COLO829 (cell line): Measurements from ENCODE around the gene CDC42EP2.

Experiments used
- DNase-seq: peaks from one replicate; pipeline ENCODE4 v3.0.0; 2012; ENCODE audit warnings: low spot score

The CDC42EP2 gene

GRCh38 chr11:65298131-65298535 is 16.5 kb upstream of the CDC42EP2 start:
- no peak for DNase-seq

GRCh38 chr11:65298655-65299179 is 15.9 kb upstream of the CDC42EP2 start:
- DNase-seq, result no peak

GRCh38 chr11:65300621-65301275 is 13.9 kb upstream of the CDC42EP2 start:
- no peak for DNase-seq

- DNase-seq, result no peak
Measured at GRCh38 chr11:65301491-65302329, 13.0 kb upstream of the CDC42EP2 start.

- DNase-seq, result no peak
Measured at GRCh38 chr11:65303555-65303954, 11.1 kb upstream of the CDC42EP2 start.

- DNase-seq, result no peak
Measured at GRCh38 chr11:65304110-65304509, 10.6 kb upstream of the CDC42EP2 start.

- DNase-seq, result no peak
Measured at GRCh38 chr11:65304613-65305012, 10.1 kb upstream of the CDC42EP2 start.

- DNase-seq, result no peak
Measured at GRCh38 chr11:65305501-65306268, 9.0 kb upstream of the CDC42EP2 start.

GRCh38 chr11:65307298-65308229 is 7.1 kb upstream of the CDC42EP2 start:
- DNase-seq, result no peak

GRCh38 chr11:65308281-65308891 is 6.3 kb upstream of the CDC42EP2 start:
- no peak for DNase-seq

GRCh38 chr11:65309006-65309405 is 5.7 kb upstream of the CDC42EP2 start:
- DNase-seq, result no peak

- no peak for DNase-seq
Measured at GRCh38 chr11:65310215-65310614, 4.5 kb upstream of the CDC42EP2 start.

GRCh38 chr11:65310736-65311135 is 3.9 kb upstream of the CDC42EP2 start:
- DNase-seq, result no peak

- no peak for DNase-seq
Measured at GRCh38 chr11:65311170-65311678, 3.4 kb upstream of the CDC42EP2 start.

- DNase-seq, result no peak
Measured at GRCh38 chr11:65315204-65315865, 669 bp downstream of the CDC42EP2 start.

GRCh38 chr11:65315866-65316226 is 1.2 kb downstream of the CDC42EP2 start:
- DNase-seq, result no peak

- no peak for DNase-seq
Measured at GRCh38 chr11:65316227-65317024, 1.8 kb downstream of the CDC42EP2 start.

- DNase-seq, result no peak
Measured at GRCh38 chr11:65317025-65317786, 2.5 kb downstream of the CDC42EP2 start.
